Astrocyte of the spinal cord (primary cell): ENCODE measurements around the gene CAMK1G.
A peak's percentile ranks its signal among the peaks of the same experiment; 100 is the strongest.

Experiments
- DNase-seq: peaks from one replicate; pipeline ENCODE4 v3.0.0; 2011; ENCODE audit warnings: low read depth, low spot score
- H3K4me3 ChIP-seq: 2 replicates; pipeline ENCODE4 v1.5.1; 2011; ENCODE audit warnings: low read depth, mild to moderate bottlenecking, low read length, moderate library complexity
- CTCF ChIP-seq: IDR thresholded peaks from 2 replicates; pipeline ENCODE4 v1.5.1; 2012; ENCODE audit warnings: low read depth, mild to moderate bottlenecking, low read length, inconsistent platforms
- in situ Hi-C: cut with HindIII; loops from 2 replicates; pipeline ENCODE4 v1.10.0; 2017; ENCODE audit warnings: low sequenced_read_pairs

CAMK1G gene

GRCh38 chr1:209544098-209544497 lies 39.4 kb upstream of the CAMK1G start:
- no peak for DNase-seq
- in situ Hi-C loops = no loop called here
- H3K4me3 ChIP-seq = no peak overlapping the region
- no peak for TF ChIP-seq CTCF

GRCh38 chr1:209545423-209545822 lies 38.1 kb upstream of the CAMK1G start:
- DNase-seq = no peak
- TF ChIP-seq CTCF = no peak
- no peak overlapping the region for H3K4me3 ChIP-seq
- in situ Hi-C loops = no loop called here

- in situ Hi-C loops = no loop called here
- no peak for TF ChIP-seq CTCF
- no peak overlapping the region for H3K4me3 ChIP-seq
- peak; percentile 4 for DNase-seq
Measured at GRCh38 chr1:209546390-209547085, 37.0 kb upstream of the CAMK1G start.

GRCh38 chr1:209547626-209548025 lies 35.9 kb upstream of the CAMK1G start:
- no peak for DNase-seq
- in situ Hi-C loops = no loop called here
- TF ChIP-seq CTCF = no peak
- H3K4me3 ChIP-seq = no peak overlapping the region

- no peak for DNase-seq
- in situ Hi-C loops = no loop called here
- TF ChIP-seq CTCF = peak; percentile 25
- no peak overlapping the region for H3K4me3 ChIP-seq
Measured at GRCh38 chr1:209549443-209550205, 33.9 kb upstream of the CAMK1G start.

- TF ChIP-seq CTCF = no peak
- H3K4me3 ChIP-seq = no peak overlapping the region
- in situ Hi-C loops = no loop called here
- DNase-seq = no peak
Measured at GRCh38 chr1:209550519-209550918, 33.0 kb upstream of the CAMK1G start.
